ENCODE measurements around the gene MRAP2. TPM values are rescaled to one million over a fixed set of nuclear protein-coding genes. Genes with fewer than 3 reads are reported as not detected.

MRAP2 gene
- total and polyA plus RNA-seq, 11 donors = 0.12 to 0.28 (median 0.23) TPM; not detected in 6

GRCh38 chr6:84072442-84072997, 38.9 kb downstream of the MRAP2 start:
- Histone ChIP-seq H3K4me3 (no peak overlapping the region), H3K36me3 (no peaks in the 10 kb centered on the region), H3K27ac (no peak overlapping the region), H3K9me3 (peaks cover 0 to 14% (median 0%) of the 10 kb centered on the region in 12 donors), H3K27me3 (no peaks in the 10 kb centered on the region), H3K4me1 (no peaks in the 10 kb centered on the region)
- ATAC-seq (no peak), DNase-seq (no peak)
- TF ChIP-seq POLR2A (IDR thresholded peaks at IDR 0.05) = no peak
- TF ChIP-seq CTCF (IDR thresholded peaks at IDR 0.05) = no peak
- 87 to 96% (median 90%) methylated on average over 7 of the region's 7 CpGs for WGBS, 4 donors
- intact Hi-C loops (cut with DNase I) = no loop called here

- DNase-seq = no peak
- Histone ChIP-seq H3K27me3 (no peaks in the 10 kb centered on the region), H3K4me1 (no peaks in the 10 kb centered on the region), H3K27ac (no peak overlapping the region), H3K9me3 (peaks cover 0 to 7% (median 0%) of the 10 kb centered on the region in 12 donors), H3K36me3 (no peaks in the 10 kb centered on the region), H3K4me3 (no peak overlapping the region)
- intact Hi-C loops (cut with DNase I) = no loop called here
- WGBS, 4 donors = 48 to 64% (median 57%) methylated on average over 6 of the region's 6 CpGs
- TF ChIP-seq POLR2A (IDR thresholded peaks at IDR 0.05) (no peak), CTCF (IDR thresholded peaks at IDR 0.05) (no peak)
- ATAC-seq = no peak
These were observed 41.6 kb downstream of the MRAP2 start for GRCh38 chr6:84074988-84075781.

GRCh38 chr6:84077645-84078044, 44.1 kb downstream of the MRAP2 start:
- H3K36me3 ChIP-seq = no peaks in the 10 kb centered on the region
- TF ChIP-seq CTCF (IDR thresholded peaks at IDR 0.05) = no peak
- no peak for TF ChIP-seq POLR2A (IDR thresholded peaks at IDR 0.05)
- no peaks in the 10 kb centered on the region for H3K9me3 ChIP-seq
- no peak overlapping the region for H3K27ac ChIP-seq
- H3K4me1 ChIP-seq = no peaks in the 10 kb centered on the region
- ATAC-seq (no peak), DNase-seq (no peak)
- H3K27me3 ChIP-seq = no peaks in the 10 kb centered on the region
- intact Hi-C loops (cut with DNase I) = no loop called here
- no peak overlapping the region for H3K4me3 ChIP-seq
- 78 to 82% (median 81%) methylated on average over 2 of the region's 2 CpGs for WGBS, 4 donors

GRCh38 chr6:84078335-84078734, 44.8 kb downstream of the MRAP2 start:
- Histone ChIP-seq H3K27ac (no peak overlapping the region), H3K27me3 (no peaks in the 10 kb centered on the region), H3K36me3 (no peaks in the 10 kb centered on the region), H3K9me3 (no peaks in the 10 kb centered on the region), H3K4me3 (no peak overlapping the region), H3K4me1 (no peaks in the 10 kb centered on the region)
- TF ChIP-seq CTCF (IDR thresholded peaks at IDR 0.05) = no peak
- no peak for TF ChIP-seq POLR2A (IDR thresholded peaks at IDR 0.05)
- WGBS, 4 donors = 13 to 47% (median 33%) methylated on average over 1 of the region's 1 CpG
- no peak for DNase-seq
- intact Hi-C loops (cut with DNase I) = no loop called here
- ATAC-seq = no peak
